Gastroesophageal sphincter (tissue), 3 donors: ENCODE results near the gene IQCN.

Source experiments
- CTCF ChIP-seq, 4 experiments: fragments of 200-600 bp in 2 of 4; fragments of 450-650 bp in 2 of 4; sonication (generic) in 1 of 4; IDR thresholded peaks; one replicate each; pipeline ENCODE4 v1.5.1; 2017 to 2019; ENCODE audit warnings: antibody characterized with exemption in 4 of 4, mild to moderate bottlenecking in 2 of 4, moderate library complexity in 2 of 4
- POLR2A ChIP-seq, 2 donors: fragments of 450-650 bp; IDR thresholded peaks; one replicate each; pipeline ENCODE4 v1.6.1; 2017; ENCODE audit warnings: antibody characterized with exemption in 2 of 2, mild to moderate bottlenecking in 2 of 2, moderate library complexity in 1 of 2
- POLR2AphosphoS5 ChIP-seq: sonication (generic); formaldehyde crosslinking; IDR thresholded peaks from one replicate; pipeline ENCODE4 v1.6.1; 2017; ENCODE audit warnings: antibody characterized with exemption

- TF ChIP-seq CTCF (IDR thresholded peaks at IDR 0.05) (peak in 2 of 4 experiments; percentile 21 to 30), POLR2AphosphoS5 (peak; percentile 98), POLR2A (IDR thresholded peaks at IDR 0.05) (peak; percentile 99 to 100)
These were observed 7.1 kb upstream of the IQCN start, which contains the start of gene JUND for GRCh38 chr19:18281082-18282020.
